NCI-H2107 treated with DMSO at 0.1 percent for 48 hours (cell line): ENCODE data around the gene HIPK2.

Experiments used
- DNase-seq: peaks from one replicate; lab custom pipeline; 2025; ENCODE audit not compliant: unreplicated experiment; lab: John Stamatoyannopoulos, UW

HIPK2 gene

GRCh38 chr7:139753081-139753692 lies 24.6 kb downstream of the HIPK2 start:
- DNase-seq, result peak; percentile 9

- DNase-seq, result no peak
Measured at GRCh38 chr7:139752604-139753003, 25.2 kb downstream of the HIPK2 start.

- no peak for DNase-seq
Measured at GRCh38 chr7:139752148-139752547, 25.6 kb downstream of the HIPK2 start.

- no peak for DNase-seq
Measured at GRCh38 chr7:139750459-139751095, 27.2 kb downstream of the HIPK2 start.

- peak; percentile 24 for DNase-seq
Measured at GRCh38 chr7:139749545-139749944, 28.3 kb downstream of the HIPK2 start.

DNA sequence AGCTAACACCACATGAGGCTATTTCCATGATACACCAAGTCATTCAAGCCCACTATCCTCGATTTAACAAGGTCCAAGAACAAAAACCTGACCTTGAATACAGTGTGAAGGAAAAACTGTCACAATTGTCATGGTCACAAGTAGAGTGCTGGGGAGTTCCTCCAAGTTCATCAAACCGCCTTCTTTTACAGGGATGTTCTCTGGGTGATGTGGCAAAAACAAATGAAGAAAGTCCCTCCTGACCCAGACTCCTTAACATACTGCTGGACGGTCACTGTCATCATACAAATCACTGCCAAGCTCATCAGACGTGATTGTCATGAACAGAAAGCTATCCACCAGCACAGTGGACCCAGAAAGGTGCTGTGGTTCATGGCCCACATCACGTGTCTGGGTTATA lies 28.9 kb downstream of the HIPK2 start:
- no peak for DNase-seq

- DNase-seq, result no peak
Measured at GRCh38 chr7:139748373-139748765, 29.4 kb downstream of the HIPK2 start.

DNA sequence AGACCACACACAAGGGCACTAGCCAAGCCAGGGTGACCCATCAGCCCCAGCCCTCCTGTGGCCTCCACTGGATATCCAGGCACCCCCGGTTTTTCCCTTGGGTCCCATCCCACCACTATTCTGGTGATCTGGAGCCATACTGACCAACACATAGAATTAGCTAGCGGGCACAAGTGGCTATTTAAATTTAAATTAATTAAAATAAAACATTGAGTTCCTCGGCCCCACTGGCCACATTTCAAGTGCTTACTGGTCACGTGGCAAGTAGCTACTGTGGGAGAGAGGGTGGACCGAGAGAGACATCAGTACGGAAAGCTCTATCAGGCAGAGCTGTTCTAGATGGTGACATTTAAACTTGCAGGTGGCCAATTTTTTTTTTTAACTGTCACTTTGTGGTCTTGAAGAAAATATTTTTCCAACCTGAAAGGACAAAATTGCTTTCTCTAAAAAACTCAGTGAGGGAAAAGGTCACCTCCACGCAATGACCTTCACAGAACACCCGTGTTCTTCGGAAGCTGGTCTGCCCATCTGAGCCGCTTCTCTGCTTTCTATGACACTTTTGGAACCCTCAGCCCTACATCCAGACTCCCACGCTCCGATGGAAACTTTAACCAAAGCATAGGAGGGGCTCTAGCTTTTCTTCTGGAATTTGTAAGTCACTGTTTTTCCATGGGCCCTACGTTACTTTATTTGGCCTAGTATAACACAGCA lies 30.0 kb downstream of the HIPK2 start:
- no peak for DNase-seq

DNA sequence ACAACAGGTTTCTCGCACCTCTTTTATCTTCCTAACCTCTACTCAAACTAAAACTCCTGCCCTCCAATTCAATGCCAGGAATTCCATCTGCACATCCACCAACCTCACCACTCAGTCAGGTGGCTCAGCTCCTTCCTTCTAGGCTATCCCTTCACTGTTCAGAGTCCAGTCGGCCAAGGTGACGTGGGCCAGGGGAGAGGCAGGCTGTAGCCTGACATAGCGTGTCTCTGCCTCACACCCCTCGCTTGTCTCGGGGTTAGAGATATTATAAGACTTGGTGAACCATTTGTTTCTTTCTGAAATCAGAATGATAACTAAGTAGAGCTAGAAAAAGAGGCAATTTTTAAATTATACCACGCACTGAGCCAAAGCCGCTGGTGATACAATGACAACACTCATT lies 31.1 kb downstream of the HIPK2 start:
- no peak for DNase-seq

GRCh38 chr7:139745678-139746143 lies 32.1 kb downstream of the HIPK2 start:
- DNase-seq, result no peak

DNA sequence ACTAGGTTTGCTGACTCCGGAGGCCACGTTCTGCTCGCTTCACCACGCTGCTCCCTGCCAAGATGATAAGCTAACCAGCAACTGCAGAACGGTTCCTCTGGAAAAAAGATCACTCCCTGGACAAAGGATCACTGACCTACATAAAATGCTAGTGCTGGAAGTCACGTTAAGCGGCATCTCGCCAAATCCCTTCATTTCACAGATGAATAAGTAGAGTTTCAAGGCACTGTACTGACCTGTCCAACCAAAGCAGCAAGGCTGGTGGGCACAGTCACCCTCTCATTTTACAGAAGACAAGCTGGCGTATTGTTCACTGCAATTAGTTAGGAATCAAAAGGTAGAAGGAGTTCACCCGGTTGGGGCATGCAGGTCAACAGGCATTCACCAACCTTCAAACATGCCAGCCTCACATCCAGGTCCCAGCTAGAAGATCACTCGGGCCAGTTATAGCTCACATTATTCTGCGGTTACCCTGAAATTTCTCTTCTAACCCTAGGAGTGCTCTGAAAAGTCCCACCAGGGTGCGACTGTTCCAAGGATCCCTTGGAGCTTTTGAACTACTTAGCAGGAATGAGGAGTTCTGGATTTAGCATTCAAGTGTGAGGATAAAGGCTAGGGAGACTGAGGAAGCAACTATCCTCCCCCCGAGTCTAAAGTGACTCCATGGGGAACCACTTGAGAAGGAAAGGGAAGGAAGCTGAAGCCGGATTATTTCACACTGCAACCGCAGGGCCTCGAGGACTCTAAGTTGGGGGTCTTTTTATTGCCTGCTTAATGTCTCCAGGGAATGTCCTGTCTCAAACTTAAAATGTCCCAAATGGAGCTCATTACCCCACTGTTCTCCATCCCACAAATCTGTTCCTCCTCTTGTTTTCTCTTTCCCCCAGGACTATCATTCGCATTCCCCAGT lies 32.8 kb downstream of the HIPK2 start:
- no peak for DNase-seq

- DNase-seq, result no peak
Measured at GRCh38 chr7:139743967-139744767, 33.6 kb downstream of the HIPK2 start.

DNA sequence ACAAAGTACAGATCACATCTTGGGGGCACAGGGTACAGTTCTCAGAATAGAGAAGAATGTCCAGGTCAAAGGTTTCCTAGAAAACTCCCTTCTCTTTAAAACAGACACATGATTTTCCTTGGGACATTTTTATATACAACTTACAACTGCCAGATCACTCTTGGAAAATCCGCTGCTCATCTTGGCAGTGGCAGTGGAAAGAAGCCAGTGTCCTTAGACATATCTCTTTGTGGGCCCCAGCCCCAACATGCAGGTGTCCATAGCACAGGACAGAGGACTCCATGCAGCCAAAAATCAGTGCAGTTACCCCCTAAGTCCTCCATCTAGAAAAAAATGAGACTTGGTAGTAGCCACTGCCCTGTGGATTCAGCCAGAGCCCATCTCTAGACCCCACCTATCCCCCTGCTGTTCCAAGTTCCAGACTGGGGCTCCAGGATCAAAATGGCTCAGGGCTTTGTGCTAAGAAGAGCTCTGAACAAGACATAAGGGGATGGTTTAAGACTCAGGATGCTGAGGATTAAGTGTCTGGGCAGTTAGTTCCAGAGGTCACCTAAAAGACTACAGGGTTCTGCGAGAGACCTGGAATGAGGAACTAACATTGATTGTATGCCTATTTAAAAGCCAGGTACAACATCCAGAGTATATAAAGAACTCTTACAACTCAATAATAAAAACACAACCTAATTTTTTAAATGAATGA lies 34.4 kb downstream of the HIPK2 start:
- DNase-seq, result no peak

DNA sequence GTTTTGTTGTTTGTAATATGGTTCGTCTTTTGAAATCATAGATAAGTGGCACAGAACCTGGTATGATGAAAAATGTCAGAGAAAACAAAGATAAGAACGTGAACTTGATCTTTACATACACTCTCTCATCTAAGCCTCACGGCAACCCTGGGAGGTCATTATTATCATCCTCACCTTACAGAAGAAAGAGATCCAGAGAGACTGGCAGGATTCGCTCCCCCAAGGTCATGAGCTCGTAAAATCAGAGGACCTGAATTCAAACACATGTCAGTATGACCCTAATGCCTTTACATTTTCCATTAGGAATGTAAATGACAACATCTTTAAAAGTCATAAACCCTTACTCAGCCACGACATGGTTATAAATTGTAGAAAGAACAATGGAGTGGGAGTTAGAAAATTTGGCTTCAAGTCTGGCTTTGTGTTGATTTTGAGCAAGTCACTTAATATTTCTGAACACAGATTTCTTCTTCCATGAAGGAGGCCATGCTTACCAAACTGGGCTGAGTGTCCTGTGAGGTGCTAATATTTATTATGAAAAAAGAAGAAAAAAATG lies 35.9 kb downstream of the HIPK2 start:
- no peak for DNase-seq

DNA sequence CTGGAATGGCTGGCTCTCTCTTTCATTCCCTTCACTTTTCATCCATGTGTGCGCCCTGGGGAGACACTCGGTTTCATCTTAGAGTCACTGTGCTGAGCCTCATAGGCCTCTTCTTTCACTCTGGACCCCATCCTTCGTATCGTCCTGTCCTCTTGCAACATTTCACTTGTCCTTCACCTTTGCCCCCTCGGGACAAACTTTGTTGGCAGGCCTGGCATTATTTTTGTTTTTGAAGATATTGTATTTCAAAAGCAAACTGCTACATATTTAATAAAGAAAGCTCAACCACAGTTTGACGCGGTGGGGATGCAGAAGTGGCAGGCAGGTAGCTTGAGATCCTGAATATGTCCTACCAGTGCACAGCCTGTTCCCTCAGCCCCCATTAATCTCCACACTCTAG lies 36.6 kb downstream of the HIPK2 start:
- no peak for DNase-seq

GRCh38 chr7:139739863-139740597 lies 37.8 kb downstream of the HIPK2 start:
- DNase-seq, result peak; percentile 79

DNA sequence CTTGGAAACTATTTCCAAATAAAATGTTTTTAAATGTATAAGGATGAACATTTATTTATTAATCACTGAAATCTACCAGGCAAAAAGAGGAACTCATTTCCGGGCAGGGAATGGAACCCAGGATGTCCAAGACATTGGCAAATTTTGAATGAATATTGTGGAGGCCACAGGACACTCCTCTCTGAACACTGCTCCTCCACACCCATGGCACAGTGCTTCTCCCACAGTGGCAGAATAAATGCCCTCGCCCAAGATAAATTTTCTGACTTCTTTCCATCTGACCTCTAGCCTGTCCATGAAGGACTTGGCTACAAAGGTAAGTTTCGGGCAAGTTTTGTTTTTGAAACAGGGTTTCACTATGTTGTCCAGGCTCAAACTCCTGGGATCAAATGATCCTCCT lies 39.0 kb downstream of the HIPK2 start:
- DNase-seq, result no peak

GRCh38 chr7:139738101-139738489 lies 39.7 kb downstream of the HIPK2 start:
- DNase-seq, result peak; percentile 67
